Calu3 (cell line): ENCODE results near the gene HNRNPUL2. TPM values are rescaled to one million over a fixed set of nuclear protein-coding genes. Genes with fewer than 3 reads are reported as not detected.
A peak's percentile ranks its signal among the peaks of the same experiment; 100 is the strongest.
"Not testable (repeated sequence)": the region's sequence is repeated elsewhere in the genome, so short reads cannot be mapped to it uniquely, and the experiment has no call there.

Experiments
- BruUV-seq: library from RNA; stranded (reverse); fragments of 400-500 nt; replicated peaks from 2 replicates; lab custom pipeline; 2021; lab: Mats Ljungman, UMichigan
- CTCF ChIA-PET: fragments of 300-600 bp; sonication (Branson Sonifier 250); formaldehyde crosslinking; loops from one replicate; lab custom pipeline; 2022; ENCODE audit warnings: antibody characterized with exemption; lab: Charles Lee
- DNase-seq: peaks from one replicate; pipeline ENCODE4 v3.0.0; 2022
- H3K27ac Mint-ChIP-seq: one replicate; pipeline ENCODE4 v1.8.0; 2022; ENCODE audit warnings: mixed read lengths; ENCODE audit not compliant: unreplicated experiment
- H3K27me3 Mint-ChIP-seq: one replicate; pipeline ENCODE4 v1.8.0; 2022; ENCODE audit warnings: mixed read lengths; ENCODE audit not compliant: unreplicated experiment
- H3K36me3 Mint-ChIP-seq: one replicate; pipeline ENCODE4 v1.8.0; 2022; ENCODE audit warnings: mild to moderate bottlenecking, moderate library complexity, mixed read lengths; ENCODE audit not compliant: insufficient read depth, unreplicated experiment
- H3K4me1 Mint-ChIP-seq: one replicate; pipeline ENCODE4 v1.8.0; 2022; ENCODE audit warnings: mild to moderate bottlenecking, low read depth, mixed read lengths; ENCODE audit not compliant: unreplicated experiment
- H3K4me3 Mint-ChIP-seq: one replicate; pipeline ENCODE4 v1.8.0; 2022; ENCODE audit warnings: mild to moderate bottlenecking, low read depth, moderate library complexity, mixed read lengths; ENCODE audit not compliant: unreplicated experiment
- H3K9me3 Mint-ChIP-seq: one replicate; pipeline ENCODE4 v1.8.0; 2022; ENCODE audit warnings: low read depth, mixed read lengths; ENCODE audit not compliant: unreplicated experiment
- CTCF ChIP-seq: fragments of 200-600 bp; IDR thresholded peaks from one replicate; pipeline ENCODE4 v1.8.0; 2022; ENCODE audit warnings: antibody characterized with exemption; ENCODE audit not compliant: unreplicated experiment
- intact Hi-C: fragments of 100-400 bp; cut with micrococcal nuclease; formaldehyde crosslinking; loops from one replicate; pipeline ENCODE4 v1.10.0; 2022; ENCODE audit not compliant: unreplicated experiment
- total RNA-seq: library from RNA; stranded (reverse); gene quantifications from 2 replicates; pipeline ENCODE4 v1.2.3, GENCODE V29; 2022

HNRNPUL2 gene
- total RNA-seq, 1 experiment from 2014 or later: 52.7 TPM

GRCh38 chr11:62694455-62695167 is 32.6 kb downstream of the HNRNPUL2 start:
- CTCF ChIA-PET: interaction anchor here (0.6 to 1.2 kb wide), 5 partner anchors 7 to 348 kb away, joined by 3 to 4 read pairs (median 3); partner anchors contain the start of genes CSKMT, LBHD1 and UQCC3
- TF ChIP-seq CTCF: peak; percentile 75
- Mint-ChIP-seq H3K27ac (no peak overlapping the region), H3K9me3 (no peaks in the 10 kb centered on the region), H3K4me1 (no peaks in the 10 kb centered on the region), H3K4me3 (no peak overlapping the region), H3K36me3 (peaks cover 46% of the 10 kb centered on the region), H3K27me3 (no peaks in the 10 kb centered on the region)
- peak; percentile 73 for DNase-seq
- no TSS peak for BruUV-seq
- intact Hi-C loops: no loop called here

- H3K27ac Mint-ChIP-seq, H3K4me1 Mint-ChIP-seq, BruUV-seq, DNase-seq, intact Hi-C loops, H3K27me3 Mint-ChIP-seq, H3K9me3 Mint-ChIP-seq, H3K4me3 Mint-ChIP-seq: not testable (repeated sequence)
- CTCF ChIA-PET: interaction anchor here (0.6 to 1.1 kb wide), 5 partner anchors 8 to 69 kb away, joined by 3 to 4 read pairs (median 4); partner anchors contain the start of genes LBHD1 and UQCC3
- peaks cover 46% of the 10 kb centered on the region for H3K36me3 Mint-ChIP-seq
These were observed 33.6 kb downstream of the HNRNPUL2 start for GRCh38 chr11:62693624-62694023.

GRCh38 chr11:62689421-62690183 is 37.7 kb downstream of the HNRNPUL2 start, which contains the start of gene LRRN4CL:
Gene LRRN4CL (minus strand): TSS chr11:62689530. CDS start chr11:62688508, 1,022 bp downstream.
- no peaks in the 10 kb centered on the region for H3K4me1 Mint-ChIP-seq
- H3K27ac Mint-ChIP-seq: no peak within 1 kb of the TSS
- DNase-seq: no peak
- CTCF ChIA-PET: interaction anchor here (0.5 to 1.4 kb wide), 3 partner anchors 8 to 40 kb away, joined by 3 read pairs; no protein-coding TSS in a partner anchor
- peaks cover 18% of the 10 kb centered on the region for H3K36me3 Mint-ChIP-seq
- no peaks in the 10 kb centered on the region for H3K27me3 Mint-ChIP-seq
- no TSS peak for BruUV-seq
- H3K9me3 Mint-ChIP-seq: no peaks in the 10 kb centered on the region
- intact Hi-C loops: no loop called here
- TF ChIP-seq CTCF: no peak
- H3K4me3 Mint-ChIP-seq: no peak within 1 kb of the TSS

- Mint-ChIP-seq H3K4me1 (no peaks in the 10 kb centered on the region), H3K27me3 (no peaks in the 10 kb centered on the region), H3K36me3 (peaks cover 15% of the 10 kb centered on the region), H3K4me3 (no peak overlapping the region), H3K27ac (no peak overlapping the region), H3K9me3 (no peaks in the 10 kb centered on the region)
- CTCF ChIA-PET: interaction anchor here (0.6 kb wide), 1 partner anchor 41 kb away, joined by 3 read pairs; no protein-coding TSS in a partner anchor
- TSS peak; percentile 25 for BruUV-seq
- no peak for DNase-seq
- intact Hi-C loops: no loop called here
- no peak for TF ChIP-seq CTCF
These were observed 38.8 kb downstream of the HNRNPUL2 start for GRCh38 chr11:62688491-62688890.
